HG02943 (cell line): ENCODE results near the gene FEM1C.

Experiments
- ATAC-seq: cut with Tn5 transposase; IDR thresholded peaks from one replicate; pipeline ENCODE4 v1.9.1; 2021; ENCODE audit warnings: mild to moderate bottlenecking, low read depth, moderate library complexity; ENCODE audit not compliant: unreplicated experiment

The FEM1C gene

GRCh38 chr5:115524199-115524847 is 20.3 kb downstream of the FEM1C start:
- no peak for ATAC-seq

GRCh38 chr5:115522832-115523403 is 21.7 kb downstream of the FEM1C start:
- ATAC-seq, result no peak

GRCh38 chr5:115520191-115520590 is 24.4 kb downstream of the FEM1C start:
- ATAC-seq, result no peak

- ATAC-seq, result no peak
Observed at GRCh38 chr5:115516372-115516771, 28.2 kb downstream of the FEM1C start.

GRCh38 chr5:115514220-115514619 is 30.4 kb downstream of the FEM1C start:
- no peak for ATAC-seq

- no peak for ATAC-seq
Observed at GRCh38 chr5:115511632-115512031, 32.9 kb downstream of the FEM1C start.

- no peak for ATAC-seq
Observed at GRCh38 chr5:115510145-115510645, 34.4 kb downstream of the FEM1C start.

GRCh38 chr5:115509547-115509946 is 35.0 kb downstream of the FEM1C start:
- no peak for ATAC-seq

- ATAC-seq, result no peak
Observed at GRCh38 chr5:115507681-115508080, 36.9 kb downstream of the FEM1C start.

- ATAC-seq, result no peak
Observed at GRCh38 chr5:115503420-115503819, 41.2 kb downstream of the FEM1C start.

GRCh38 chr5:115501464-115502210 is 42.9 kb downstream of the FEM1C start:
- no peak for ATAC-seq

GRCh38 chr5:115500225-115500624 is 44.4 kb downstream of the FEM1C start:
- no peak for ATAC-seq

- no peak for ATAC-seq
Observed at GRCh38 chr5:115496936-115497576, 47.5 kb downstream of the FEM1C start.

- no peak for ATAC-seq
Observed at GRCh38 chr5:115494570-115495289, 49.8 kb downstream of the FEM1C start.

- ATAC-seq, result no peak
Observed at GRCh38 chr5:115490596-115490995, 54.0 kb downstream of the FEM1C start.

GRCh38 chr5:115489733-115490132 is 54.8 kb downstream of the FEM1C start:
- no peak for ATAC-seq

GRCh38 chr5:115487756-115488155 is 56.8 kb downstream of the FEM1C start:
- no peak for ATAC-seq

GRCh38 chr5:115487168-115487567 is 57.4 kb downstream of the FEM1C start:
- no peak for ATAC-seq

- no peak for ATAC-seq
Observed at GRCh38 chr5:115486728-115487127, 57.8 kb downstream of the FEM1C start.

- no peak for ATAC-seq
Observed at GRCh38 chr5:115484368-115484767, 60.2 kb downstream of the FEM1C start.
